ENCODE data around the gene RAPGEF1.

DNA sequence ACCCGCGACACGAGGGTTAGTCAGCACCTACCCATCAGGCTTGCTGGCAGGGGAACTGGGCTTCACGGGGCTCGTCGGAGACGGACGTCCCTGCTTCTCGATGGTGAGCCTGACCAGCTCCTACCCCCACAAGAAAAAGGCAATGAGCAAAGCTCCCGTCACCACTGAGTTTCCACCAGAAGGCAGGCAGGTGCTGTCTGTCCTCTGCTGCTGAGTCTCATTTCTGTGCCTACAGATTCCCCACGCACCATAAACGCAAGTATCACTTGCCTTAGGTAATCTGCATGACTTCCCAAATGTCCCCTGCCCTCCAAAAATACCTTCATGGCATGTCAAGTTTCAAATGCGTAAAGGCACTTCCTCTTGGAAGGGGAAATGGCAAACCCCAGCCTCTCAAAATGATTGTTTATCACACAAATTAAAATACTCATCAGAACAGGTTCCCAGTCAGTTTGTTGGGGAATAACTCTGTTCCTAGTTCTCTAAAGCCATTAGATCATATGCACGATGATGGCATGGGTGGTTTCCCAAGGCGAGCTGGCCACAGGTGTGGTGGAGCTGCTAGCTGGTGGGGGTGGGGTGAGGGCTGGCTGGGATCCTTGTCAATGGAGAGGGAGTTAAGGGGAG lies 109.6 kb downstream of the RAPGEF1 start:
- TF ChIP-seq CEBPB (IDR thresholded peaks at IDR 0.05) (no peak), TAF1 (IDR thresholded peaks at IDR 0.05; ENCODE audit: low read depth) (no peak), TEAD4 (IDR thresholded peaks at IDR 0.05) (no peak), EP300 (IDR thresholded peaks at IDR 0.05; ENCODE audit: borderline replicate concordance) (no peak), YY1 (IDR thresholded peaks at IDR 0.05; ENCODE audit: low read depth) (no peak)
